Stimulated activated naive CD8-positive, alpha-beta T cell treated with anti-CD3 and anti-CD28 coated beads, Interleukin-15, Interleukin-2, amounts not matched to agents 100 ng/mL and 50 ng/mL, for 24 hours (primary cell): Measurements from ENCODE around the gene WFDC8.
"Not testable (repeated sequence)": the region's sequence is repeated elsewhere in the genome, so short reads cannot be mapped to it uniquely, and the experiment has no call there.

ENCODE experiments used
- H3K27ac Mint-ChIP-seq: one replicate; pipeline ENCODE4 v1.8.0; 2021; ENCODE audit warnings: mild to moderate bottlenecking, mixed read lengths
- H3K27me3 Mint-ChIP-seq: one replicate; pipeline ENCODE4 v1.8.0; 2021; ENCODE audit warnings: mixed read lengths
- H3K36me3 Mint-ChIP-seq: one replicate; pipeline ENCODE4 v1.8.0; 2021; ENCODE audit warnings: low read depth, mixed read lengths
- H3K4me1 Mint-ChIP-seq: one replicate; pipeline ENCODE4 v1.8.0; 2021; ENCODE audit warnings: low read depth, mixed read lengths
- H3K4me3 Mint-ChIP-seq: one replicate; pipeline ENCODE4 v1.8.0; 2021; ENCODE audit warnings: mild to moderate bottlenecking, mixed read lengths
- H3K9me3 Mint-ChIP-seq: one replicate; pipeline ENCODE4 v1.8.0; 2021; ENCODE audit warnings: mixed read lengths

Gene WFDC8

DNA sequence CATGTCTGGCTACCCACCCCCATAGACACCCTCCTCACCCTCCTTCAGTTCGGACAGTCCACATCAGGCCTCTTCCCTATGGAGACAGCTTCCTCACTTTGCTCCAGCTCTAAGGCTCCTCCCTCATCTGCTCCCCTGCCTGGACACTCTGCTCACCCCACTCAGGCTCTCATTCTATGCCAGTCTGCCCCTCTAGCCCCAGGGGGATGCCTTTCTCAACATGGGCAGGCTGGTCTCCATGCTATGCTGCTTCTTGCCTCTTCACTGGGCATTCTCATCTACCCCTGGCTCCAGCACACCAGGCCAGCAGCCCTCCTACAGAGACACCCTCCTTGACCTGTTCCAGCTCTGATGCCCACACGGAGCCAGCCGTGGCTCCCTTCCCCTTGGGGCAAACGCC is at the start of gene WFDC8:
WFDC8 (minus strand) TSS at position 101 of the 400 bp plus-strand sequence; CDS start at position 64, 37 bp downstream.
- H3K27me3 Mint-ChIP-seq, result peaks cover 30% of the 10 kb centered on the region
- no peaks in the 10 kb centered on the region for H3K4me1 Mint-ChIP-seq
- H3K9me3 Mint-ChIP-seq, result no peaks in the 10 kb centered on the region
- H3K4me3 Mint-ChIP-seq, result no peak within 1 kb of the TSS
- no peaks in the 10 kb centered on the region for H3K36me3 Mint-ChIP-seq
- no peak within 1 kb of the TSS for H3K27ac Mint-ChIP-seq

GRCh38 chr20:45626540-45626939 is 47.5 kb upstream of the WFDC8 start:
- Mint-ChIP-seq H3K9me3 (no peaks in the 10 kb centered on the region), H3K27me3 (peaks cover 50% of the 10 kb centered on the region), H3K4me3 (no peak overlapping the region), H3K36me3 (no peaks in the 10 kb centered on the region), H3K27ac (no peak overlapping the region), H3K4me1 (peaks cover 4% of the 10 kb centered on the region)

- H3K36me3 Mint-ChIP-seq, result no peaks in the 10 kb centered on the region
- no peak overlapping the region for H3K4me3 Mint-ChIP-seq
- no peak overlapping the region for H3K27ac Mint-ChIP-seq
- no peaks in the 10 kb centered on the region for H3K4me1 Mint-ChIP-seq
- H3K9me3 Mint-ChIP-seq, result no peaks in the 10 kb centered on the region
- H3K27me3 Mint-ChIP-seq, result peaks cover 33% of the 10 kb centered on the region
Measured at GRCh38 chr20:45621593-45621992, 42.5 kb upstream of the WFDC8 start.

- Mint-ChIP-seq H3K4me3 (no peak overlapping the region), H3K36me3 (no peaks in the 10 kb centered on the region), H3K27ac (no peak overlapping the region), H3K4me1 (no peaks in the 10 kb centered on the region), H3K27me3 (peaks cover 23% of the 10 kb centered on the region), H3K9me3 (no peaks in the 10 kb centered on the region)
Measured at GRCh38 chr20:45617591-45617990, 38.5 kb upstream of the WFDC8 start.

DNA sequence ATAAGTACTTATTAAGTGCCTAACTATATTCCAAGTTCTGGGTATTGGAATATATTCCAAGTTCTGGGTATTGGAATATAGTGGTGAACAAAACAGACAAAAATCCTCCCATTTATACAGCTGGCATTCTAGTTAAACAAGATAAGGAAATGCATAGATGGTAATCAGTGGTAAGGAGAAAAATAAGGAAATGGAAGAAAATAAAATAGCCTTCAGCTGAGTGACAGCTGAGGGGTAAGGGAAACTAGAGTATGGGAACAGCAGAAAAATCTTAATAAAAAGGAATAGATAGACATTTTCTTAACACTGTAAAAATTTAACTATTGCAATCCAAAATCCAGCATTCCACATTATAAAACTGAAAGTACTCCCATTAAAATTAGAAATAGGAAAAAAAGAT is 33.2 kb upstream of the WFDC8 start:
- Mint-ChIP-seq H3K4me3 (no peak overlapping the region), H3K4me1 (peaks cover 29% of the 10 kb centered on the region), H3K27ac (no peak overlapping the region), H3K9me3 (peaks cover 5% of the 10 kb centered on the region), H3K27me3 (peaks cover 35% of the 10 kb centered on the region), H3K36me3 (peaks cover under 1% of the 10 kb centered on the region)

DNA sequence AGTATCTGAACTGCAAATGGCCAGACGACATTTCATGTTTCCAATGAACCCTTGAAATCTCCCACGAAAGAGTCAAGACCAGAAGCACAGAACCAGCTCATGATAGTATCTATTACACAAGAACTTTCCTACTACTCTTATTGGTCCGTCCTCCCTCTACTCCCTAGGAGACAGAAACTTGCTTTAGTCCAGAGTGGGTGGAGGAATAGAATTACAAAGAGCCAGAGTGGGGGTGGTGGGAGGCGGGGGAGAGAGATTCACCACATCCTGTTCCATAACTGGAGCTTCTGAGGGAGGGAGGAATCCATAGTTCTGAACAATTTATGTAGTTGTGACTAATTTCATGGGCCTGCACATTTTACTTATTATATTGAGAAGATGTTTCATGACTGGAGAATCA is 32.0 kb upstream of the WFDC8 start:
- peak overlapping the region; percentile 12 for H3K27ac Mint-ChIP-seq
- H3K4me1 Mint-ChIP-seq, result peaks cover 29% of the 10 kb centered on the region
- H3K9me3 Mint-ChIP-seq, result peaks cover 11% of the 10 kb centered on the region
- H3K27me3 Mint-ChIP-seq, result peaks cover 41% of the 10 kb centered on the region
- H3K4me3 Mint-ChIP-seq, result peak overlapping the region; percentile 5
- peaks cover 5% of the 10 kb centered on the region for H3K36me3 Mint-ChIP-seq

DNA sequence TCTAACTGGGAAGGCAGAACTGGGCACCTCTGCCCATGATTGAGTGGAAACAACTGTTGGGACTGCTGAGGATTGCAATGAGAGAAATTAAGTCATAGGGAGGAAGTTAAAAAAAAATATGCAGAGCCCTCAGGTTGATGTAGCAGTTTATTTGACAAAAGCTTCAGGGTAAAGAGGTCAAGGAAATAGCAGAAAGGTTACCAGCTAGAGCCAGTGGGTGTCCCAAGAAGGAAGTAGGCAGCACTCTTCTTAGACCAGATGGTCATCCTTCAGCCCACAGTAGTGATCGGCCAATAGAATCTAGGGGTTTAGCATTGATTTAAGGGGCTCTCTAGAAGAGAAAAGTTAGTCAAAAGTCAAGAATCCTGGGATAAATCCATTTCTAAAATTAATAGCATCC is 28.7 kb upstream of the WFDC8 start:
- peaks cover 14% of the 10 kb centered on the region for H3K9me3 Mint-ChIP-seq
- peaks cover 47% of the 10 kb centered on the region for H3K27me3 Mint-ChIP-seq
- no peak overlapping the region for H3K27ac Mint-ChIP-seq
- peaks cover 5% of the 10 kb centered on the region for H3K36me3 Mint-ChIP-seq
- no peak overlapping the region for H3K4me3 Mint-ChIP-seq
- H3K4me1 Mint-ChIP-seq, result peaks cover 29% of the 10 kb centered on the region

- H3K4me1 Mint-ChIP-seq, result peaks cover 9% of the 10 kb centered on the region
- H3K27ac Mint-ChIP-seq, result no peak overlapping the region
- H3K27me3 Mint-ChIP-seq, result peaks cover 70% of the 10 kb centered on the region
- peaks cover 4% of the 10 kb centered on the region for H3K9me3 Mint-ChIP-seq
- H3K4me3 Mint-ChIP-seq, result no peak overlapping the region
- H3K36me3 Mint-ChIP-seq, result no peaks in the 10 kb centered on the region
Measured at GRCh38 chr20:45595235-45595634, 16.2 kb upstream of the WFDC8 start.

- Mint-ChIP-seq H3K9me3 (peaks cover 4% of the 10 kb centered on the region), H3K27ac (no peak overlapping the region), H3K27me3 (peaks cover 67% of the 10 kb centered on the region), H3K4me3 (no peak overlapping the region), H3K4me1 (peaks cover 9% of the 10 kb centered on the region), H3K36me3 (no peaks in the 10 kb centered on the region)
Measured at GRCh38 chr20:45593498-45593897, 14.4 kb upstream of the WFDC8 start.

DNA sequence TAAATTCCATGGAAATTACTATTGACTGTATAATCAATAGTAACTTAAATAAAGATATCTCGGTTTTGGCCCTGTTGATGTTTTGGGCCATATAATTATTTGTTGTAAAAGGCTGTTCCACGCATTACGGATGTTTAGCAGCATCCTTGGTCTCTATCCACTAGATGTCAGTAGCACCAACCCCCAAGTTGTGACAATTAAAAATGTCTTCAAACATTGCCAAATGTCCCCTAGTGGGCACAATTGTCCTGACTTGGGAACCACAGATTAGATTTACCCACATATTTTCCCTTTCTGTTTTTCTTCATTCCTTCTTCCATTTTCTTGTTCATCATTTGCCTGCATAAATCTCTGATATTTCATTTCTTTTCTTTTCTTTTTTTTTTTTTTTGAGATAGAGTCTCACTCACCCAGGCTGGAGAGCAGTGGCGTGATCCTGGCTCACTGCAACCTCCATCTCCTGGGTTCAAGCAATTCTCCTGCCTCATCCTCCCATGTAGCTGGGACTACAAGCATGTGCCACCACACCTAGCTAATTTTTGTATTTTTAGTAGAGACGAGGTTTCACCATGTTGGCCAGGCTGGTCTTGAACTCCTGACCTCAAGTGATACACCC is 13.6 kb upstream of the WFDC8 start:
- Mint-ChIP-seq H3K27ac (no peak overlapping the region), H3K9me3 (peaks cover 4% of the 10 kb centered on the region), H3K4me1 (peaks cover 9% of the 10 kb centered on the region), H3K36me3 (no peaks in the 10 kb centered on the region), H3K27me3 (peaks cover 66% of the 10 kb centered on the region), H3K4me3 (no peak overlapping the region)

DNA sequence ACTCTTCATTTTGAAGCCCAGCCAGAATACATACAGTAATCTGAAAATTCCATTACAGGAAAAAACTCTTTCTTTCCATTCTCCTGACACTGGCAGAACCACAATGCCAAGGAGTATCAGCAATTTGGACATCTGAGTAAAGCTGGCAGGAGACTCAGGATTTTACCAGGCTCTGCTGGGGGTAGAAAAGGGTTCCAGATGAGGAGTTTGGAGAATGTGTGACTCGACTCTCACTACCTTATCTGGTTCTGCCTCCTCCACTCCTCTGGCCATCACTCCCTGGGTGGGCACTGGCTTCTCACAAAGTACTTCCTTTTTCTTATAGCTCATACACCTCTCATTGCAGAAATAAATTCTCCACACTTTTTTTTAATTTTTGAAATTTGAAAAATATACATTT is 10.6 kb upstream of the WFDC8 start:
- H3K4me3 Mint-ChIP-seq, result no peak overlapping the region
- no peak overlapping the region for H3K27ac Mint-ChIP-seq
- H3K36me3 Mint-ChIP-seq, result no peaks in the 10 kb centered on the region
- peaks cover 9% of the 10 kb centered on the region for H3K4me1 Mint-ChIP-seq
- peaks cover 47% of the 10 kb centered on the region for H3K27me3 Mint-ChIP-seq
- peaks cover 4% of the 10 kb centered on the region for H3K9me3 Mint-ChIP-seq

DNA sequence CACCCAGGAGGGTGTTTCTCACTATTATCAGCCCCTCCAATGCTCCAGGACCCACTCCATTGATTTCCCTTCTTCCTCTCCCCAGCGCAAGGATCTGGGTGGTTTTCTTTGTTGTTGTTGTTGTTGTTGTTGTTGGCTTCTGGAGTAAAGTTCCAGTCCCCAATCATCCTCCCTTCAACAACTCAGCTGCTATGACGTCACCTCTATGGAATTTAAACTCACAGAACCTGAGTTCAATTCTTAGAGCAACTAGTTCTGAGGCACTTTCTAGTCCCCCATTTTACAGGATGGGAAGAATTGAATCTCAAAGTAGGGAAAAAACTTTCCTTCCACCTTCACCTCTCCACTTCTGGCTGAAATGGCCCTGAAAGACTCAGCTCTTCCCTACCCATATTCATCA is 9.7 kb upstream of the WFDC8 start:
- H3K27me3 Mint-ChIP-seq, result peaks cover 37% of the 10 kb centered on the region
- H3K4me3 Mint-ChIP-seq, result no peak overlapping the region

DNA sequence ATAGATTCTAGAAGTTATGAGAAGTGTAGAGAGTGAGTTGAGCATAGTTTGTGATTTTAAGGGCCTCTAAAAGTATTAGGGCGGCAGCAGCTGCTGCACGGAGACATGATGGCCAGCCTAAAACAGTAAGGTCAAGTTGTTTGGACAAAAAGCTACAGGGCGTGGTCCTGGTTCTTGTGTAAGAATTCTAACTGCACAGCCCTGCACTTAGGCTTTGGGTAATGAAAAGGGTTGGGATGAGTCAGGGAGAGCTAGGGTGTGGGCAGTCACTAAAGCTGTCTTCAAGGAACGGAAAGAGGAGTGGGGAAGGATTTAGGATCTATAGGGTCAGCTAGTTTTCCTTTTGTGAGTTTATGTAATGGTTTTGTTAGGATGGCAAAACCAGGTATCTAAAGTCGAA is 6.9 kb upstream of the WFDC8 start:
- not testable (repeated sequence) for H3K4me1 Mint-ChIP-seq, H3K4me3 Mint-ChIP-seq, H3K36me3 Mint-ChIP-seq, H3K9me3 Mint-ChIP-seq, H3K27ac Mint-ChIP-seq
- peaks cover 24% of the 10 kb centered on the region for H3K27me3 Mint-ChIP-seq

More for the DNA sequence above, 9.7 kb upstream of the WFDC8 start:
- H3K27ac Mint-ChIP-seq, result no peak overlapping the region
- no peaks in the 10 kb centered on the region for H3K36me3 Mint-ChIP-seq
- peaks cover 9% of the 10 kb centered on the region for H3K4me1 Mint-ChIP-seq
- peaks cover 4% of the 10 kb centered on the region for H3K9me3 Mint-ChIP-seq

- H3K4me3 Mint-ChIP-seq, H3K27ac Mint-ChIP-seq, H3K36me3 Mint-ChIP-seq, H3K4me1 Mint-ChIP-seq, H3K9me3 Mint-ChIP-seq: not testable (repeated sequence)
- H3K27me3 Mint-ChIP-seq, result peaks cover 28% of the 10 kb centered on the region
Measured at GRCh38 chr20:45584294-45584693, 5.2 kb upstream of the WFDC8 start.

GRCh38 chr20:45583502-45583901 is 4.4 kb upstream of the WFDC8 start:
- no peak overlapping the region for H3K27ac Mint-ChIP-seq
- H3K9me3 Mint-ChIP-seq, result no peaks in the 10 kb centered on the region
- H3K36me3 Mint-ChIP-seq, result no peaks in the 10 kb centered on the region
- no peaks in the 10 kb centered on the region for H3K4me1 Mint-ChIP-seq
- peaks cover 25% of the 10 kb centered on the region for H3K27me3 Mint-ChIP-seq
- H3K4me3 Mint-ChIP-seq, result no peak overlapping the region

DNA sequence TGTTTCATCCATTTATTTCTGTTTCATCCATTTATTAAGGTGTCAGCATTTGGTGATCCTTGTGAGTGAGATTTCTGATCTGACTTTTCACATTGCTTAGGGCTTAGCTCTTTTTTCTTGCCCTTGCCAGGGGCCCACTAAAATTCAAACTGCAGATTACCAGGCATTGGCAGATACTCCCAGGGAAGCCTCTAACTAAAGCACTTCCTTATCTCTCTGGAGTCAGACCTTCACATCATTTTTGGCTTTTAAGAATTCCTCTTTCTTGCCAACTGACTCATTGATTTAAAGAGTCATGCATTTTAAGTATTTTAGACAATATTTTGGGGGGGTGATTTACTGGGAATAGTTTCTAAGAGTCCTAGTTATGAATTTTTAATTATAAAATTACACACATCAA is 2.6 kb upstream of the WFDC8 start:
- Mint-ChIP-seq H3K4me3 (no peak overlapping the region), H3K4me1 (no peaks in the 10 kb centered on the region), H3K36me3 (no peaks in the 10 kb centered on the region), H3K9me3 (no peaks in the 10 kb centered on the region), H3K27me3 (peaks cover 20% of the 10 kb centered on the region), H3K27ac (no peak overlapping the region)
